GM12873 (cell line): Measurements from ENCODE around the gene ZNF629.

Source experiments
- CTCF ChIP-seq: IDR thresholded peaks from 2 replicates; pipeline ENCODE4 v1.5.1; 2012; ENCODE audit warnings: low read depth, mild to moderate bottlenecking, moderate library complexity, low read length, control low read depth; ENCODE audit not compliant: insufficient read depth; ENCODE audit errors: missing control alignments

ZNF629 gene

GRCh38 chr16:30793508-30794069 is 6.6 kb upstream of the ZNF629 start:
- no peak for TF ChIP-seq CTCF

- no peak for TF ChIP-seq CTCF
These were observed 791 bp upstream of the ZNF629 start for GRCh38 chr16:30787613-30788378.

- no peak for TF ChIP-seq CTCF
These were observed 680 bp downstream of the ZNF629 start for GRCh38 chr16:30786115-30786935.

GRCh38 chr16:30785126-30786106 is 1.6 kb downstream of the ZNF629 start:
- no peak for TF ChIP-seq CTCF

- TF ChIP-seq CTCF, result no peak
These were observed 2.8 kb downstream of the ZNF629 start for GRCh38 chr16:30784215-30784614.

- TF ChIP-seq CTCF, result no peak
These were observed 3.5 kb downstream of the ZNF629 start for GRCh38 chr16:30783280-30784109.
